RWPE2 (cell line): ENCODE data around the gene TSHZ3.

Source experiments
- ATAC-seq: fragments of 200-7000 bp; cut with Tn5 transposase; 3 replicates; pipeline ENCODE4 v1.9.1; 2021; ENCODE audit warnings: low read depth
- DNase-seq: peaks from one replicate; pipeline ENCODE4 v3.0.0-alpha.2; 2020; ENCODE audit warnings: low spot score
- H3K27ac ChIP-seq: fragments of 450-650 bp; 2 replicates; pipeline ENCODE4 v1.5.1; 2017; ENCODE audit warnings: mild to moderate bottlenecking; ENCODE audit not compliant: poor library complexity, severe bottlenecking
- H3K27me3 ChIP-seq: fragments of 250-450 bp; sonication (Bioruptor Pico); 2 replicates; pipeline ENCODE4 v1.5.1; 2021; ENCODE audit warnings: mild to moderate bottlenecking, moderate library complexity; ENCODE audit not compliant: insufficient read depth, poor library complexity, severe bottlenecking
- H3K36me3 ChIP-seq: fragments of 250-450 bp; sonication (Bioruptor Pico); 2 replicates; pipeline ENCODE4 v1.5.1; 2020; ENCODE audit warnings: low read depth, mild to moderate bottlenecking, moderate library complexity
- H3K4me1 ChIP-seq: fragments of 250-450 bp; sonication (Bioruptor Pico); 2 replicates; pipeline ENCODE4 v1.5.1; 2021; ENCODE audit warnings: mild to moderate bottlenecking, moderate library complexity; ENCODE audit not compliant: insufficient read depth, poor library complexity, severe bottlenecking
- H3K4me3 ChIP-seq: fragments of 250-450 bp; sonication (Bioruptor Pico); 2 replicates; pipeline ENCODE4 v1.5.1; 2021; ENCODE audit warnings: mild to moderate bottlenecking, moderate library complexity; ENCODE audit not compliant: severe bottlenecking
- H3K9me3 ChIP-seq: fragments of 250-450 bp; sonication (Bioruptor Pico); 2 replicates; pipeline ENCODE4 v1.5.1; 2021; ENCODE audit warnings: mild to moderate bottlenecking, moderate library complexity; ENCODE audit not compliant: severe bottlenecking
- CTCF ChIP-seq: fragments of 450-650 bp; IDR thresholded peaks from one replicate; pipeline ENCODE4 v1.5.1; 2017; ENCODE audit warnings: mild to moderate bottlenecking, moderate library complexity; ENCODE audit not compliant: poor library complexity, severe bottlenecking

Gene TSHZ3

GRCh38 chr19:31274251-31275067, 74.8 kb downstream of the TSHZ3 start:
- Histone ChIP-seq H3K27me3 (no peaks in the 10 kb centered on the region), H3K4me1 (no peaks in the 10 kb centered on the region), H3K27ac (no peak overlapping the region), H3K4me3 (no peak overlapping the region), H3K9me3 (no peaks in the 10 kb centered on the region), H3K36me3 (no peaks in the 10 kb centered on the region)
- no peak for DNase-seq
- TF ChIP-seq CTCF, result no peak
- ATAC-seq, result no peak

GRCh38 chr19:31272583-31273106, 76.6 kb downstream of the TSHZ3 start:
- no peaks in the 10 kb centered on the region for H3K27me3 ChIP-seq
- no peak for ATAC-seq
- H3K36me3 ChIP-seq, result no peaks in the 10 kb centered on the region
- no peak for TF ChIP-seq CTCF
- H3K27ac ChIP-seq, result no peak overlapping the region
- H3K4me1 ChIP-seq, result no peaks in the 10 kb centered on the region
- H3K9me3 ChIP-seq, result no peaks in the 10 kb centered on the region
- no peak for DNase-seq
- H3K4me3 ChIP-seq, result no peak overlapping the region

- Histone ChIP-seq H3K27ac (no peak overlapping the region), H3K4me3 (no peak overlapping the region), H3K36me3 (no peaks in the 10 kb centered on the region), H3K27me3 (no peaks in the 10 kb centered on the region), H3K9me3 (no peaks in the 10 kb centered on the region), H3K4me1 (no peaks in the 10 kb centered on the region)
- ATAC-seq, result no peak
- no peak for DNase-seq
- TF ChIP-seq CTCF, result no peak
These were observed 77.8 kb downstream of the TSHZ3 start for GRCh38 chr19:31271306-31271911.

GRCh38 chr19:31270897-31271296, 78.3 kb downstream of the TSHZ3 start:
- no peak for DNase-seq
- H3K9me3 ChIP-seq, result no peaks in the 10 kb centered on the region
- no peaks in the 10 kb centered on the region for H3K36me3 ChIP-seq
- no peak overlapping the region for H3K4me3 ChIP-seq
- no peak for TF ChIP-seq CTCF
- no peaks in the 10 kb centered on the region for H3K27me3 ChIP-seq
- H3K27ac ChIP-seq, result no peak overlapping the region
- H3K4me1 ChIP-seq, result no peaks in the 10 kb centered on the region
- ATAC-seq, result no peak
